HepG2 (cell line): Measurements from ENCODE around the gene CCDC150. TPM values are rescaled to one million over a fixed set of nuclear protein-coding genes. Genes with fewer than 3 reads are reported as not detected.

Source experiments
- ATAC-seq: fragments of 200-7000 bp; cut with Tn5 transposase; 3 replicates; pipeline ENCODE4 v1.9.1; 2020; ENCODE audit warnings: mild to moderate bottlenecking, moderate library complexity
- BruUV-seq: library from RNA; stranded (reverse); fragments of 400-500 nt; replicated peaks from 2 replicates; lab custom pipeline; 2021; lab: Mats Ljungman, UMichigan
- CTCF ChIA-PET: fragments of 300-600 bp; formaldehyde crosslinking; extraction: SDS; loops from one replicate; lab custom pipeline; 2021; ENCODE audit warnings: low total read pairs, inconsistent platforms, low intra/inter-chr PET ratio; lab: Yijun Ruan, JAX
- POLR2A ChIA-PET: fragments of 350-600 bp; sonication (Branson Sonifier 250); formaldehyde crosslinking; loops from one replicate; lab custom pipeline; 2020; ENCODE audit warnings: antibody characterized with exemption, inconsistent platforms; lab: Yijun Ruan, JAX
- DNase-seq: peaks from one replicate; pipeline ENCODE4 v3.0.0-alpha.2; 2015; ENCODE audit warnings: low spot score
- FAIRE-seq: peaks from 3 replicates; lab custom pipeline; 2011; peaks lifted over from hg19 to GRCh38; lab: Jason Lieb, UNC
- H2AFZ ChIP-seq: one replicate; pipeline ENCODE4 v1.6.1; 2011; ENCODE audit warnings: low read length, inconsistent platforms
- H3K27ac ChIP-seq: fragments of 300-600 bp; 3 replicates; pipeline ENCODE4 v1.8.0; 2011; ENCODE audit warnings: mixed run types, mild to moderate bottlenecking, mixed read lengths, low read length, inconsistent platforms; ENCODE audit not compliant: insufficient read depth; ENCODE audit errors: extremely low read length
- H3K27me3 ChIP-seq, 2 experiments: fragments of 200-600 bp in 1 of 2; 2 replicates in 1 of 2; 3 replicates in 1 of 2; pipeline versions ENCODE4 v1.6.0 to v1.8.0; 2011; ENCODE audit warnings: low read length in 2 of 2, mild to moderate bottlenecking in 2 of 2, moderate library complexity in 2 of 2, inconsistent platforms in 1 of 2; ENCODE audit not compliant: insufficient read depth in 2 of 2, control insufficient read depth in 1 of 2
- H3K36me3 ChIP-seq, 2 experiments: fragments of 200-600 bp in 1 of 2; replicated peaks in 1 of 2; 2 replicates in 1 of 2; 3 replicates in 1 of 2; pipeline versions ENCODE4 v1.5.1 to v1.8.0; 2011; ENCODE audit warnings: low read length in 2 of 2, inconsistent platforms in 1 of 2; ENCODE audit not compliant: insufficient read depth in 2 of 2, control insufficient read depth in 1 of 2
- H3K4me1 ChIP-seq: 2 replicates; pipeline ENCODE4 v1.5.1; 2012; ENCODE audit warnings: low read length, inconsistent platforms; ENCODE audit not compliant: insufficient read depth
- H3K4me2 ChIP-seq: 2 replicates; pipeline ENCODE4 v1.6.0; 2011; ENCODE audit warnings: low read depth, low read length, inconsistent platforms
- H3K4me3 ChIP-seq, 3 experiments: fragments of 200-600 bp in 1 of 3; sonication (generic), shearing (Covaris generic) in 1 of 3; replicated peaks in 1 of 3; 2 replicates each; pipeline ENCODE4 v1.5.1; 2011 to 2016; ENCODE audit warnings: low read length in 3 of 3, inconsistent platforms in 2 of 3, low read depth in 2 of 3, mild to moderate bottlenecking in 2 of 3, control low read depth in 1 of 3, mixed read lengths in 1 of 3; ENCODE audit not compliant: insufficient read depth in 1 of 3
- H3K79me2 ChIP-seq: one replicate; pipeline ENCODE4 v1.6.1; 2011; ENCODE audit warnings: low read length, inconsistent platforms; ENCODE audit not compliant: insufficient read depth
- H3K9ac ChIP-seq: 2 replicates; pipeline ENCODE4 v1.6.0; 2011; ENCODE audit warnings: mild to moderate bottlenecking, low read depth, low read length, inconsistent platforms; ENCODE audit not compliant: insufficient read depth
- H3K9me3 ChIP-seq: 2 replicates; pipeline ENCODE4 v1.5.1; 2012; ENCODE audit warnings: mild to moderate bottlenecking, low read length
- H4K20me1 ChIP-seq: 2 replicates; pipeline ENCODE4 v1.6.0; 2011; ENCODE audit warnings: inconsistent platforms, mild to moderate bottlenecking, low read length, moderate library complexity; ENCODE audit not compliant: insufficient read depth
- EED ChIP-seq: sonication (generic); formaldehyde crosslinking; IDR thresholded peaks from 2 replicates; pipeline ENCODE4 v1.5.0; 2020; ENCODE audit warnings: mild to moderate bottlenecking, missing genetic modification reagents
- HOXA3 ChIP-seq: sonication (generic); formaldehyde crosslinking; IDR thresholded peaks from 2 replicates; pipeline ENCODE4 v1.5.0; 2020; ENCODE audit warnings: missing genetic modification reagents
- MAFK ChIP-seq, 2 experiments: IDR thresholded peaks in 1 of 2; conservative IDR thresholded peaks in 1 of 2; 2 replicates each; pipeline ENCODE4 v1.6.1; 2011; ENCODE audit warnings: improper control_type of control experiment in 2 of 2, low read length in 2 of 2
- MBNL3 ChIP-seq: fragments of 250-450 bp; sonication (Bioruptor Pico); conservative IDR thresholded peaks from 2 replicates; pipeline ENCODE4 v1.8.0; 2022; ENCODE audit warnings: mild to moderate bottlenecking, inconsistent platforms
- MED13 ChIP-seq: sonication (generic); formaldehyde crosslinking; IDR thresholded peaks from 2 replicates; pipeline ENCODE4 v1.5.0; 2020; ENCODE audit warnings: missing genetic modification reagents
- PAXIP1 ChIP-seq: sonication (generic); formaldehyde crosslinking; conservative IDR thresholded peaks from 2 replicates; pipeline ENCODE4 v1.4.0; 2020; ENCODE audit warnings: mild to moderate bottlenecking, missing genetic modification reagents, moderate library complexity
- PLRG1 ChIP-seq: fragments of 450-650 bp; conservative IDR thresholded peaks from 2 replicates; pipeline ENCODE4 v1.6.1; 2016
- PRDM15 ChIP-seq: sonication (generic); formaldehyde crosslinking; IDR thresholded peaks from 2 replicates; pipeline ENCODE4 v1.4.0; 2020; ENCODE audit warnings: missing genetic modification reagents
- SCMH1 ChIP-seq: sonication (generic); formaldehyde crosslinking; IDR thresholded peaks from 2 replicates; pipeline ENCODE4 v1.9.0; 2021; ENCODE audit warnings: missing genetic modification reagents, mild to moderate bottlenecking, borderline replicate concordance
- SP5 ChIP-seq: IDR thresholded peaks from 2 replicates; pipeline ENCODE4 v1.6.1; 2016; ENCODE audit warnings: low read depth, borderline replicate concordance
- ZNF446 ChIP-seq: sonication (generic); formaldehyde crosslinking; IDR thresholded peaks from 2 replicates; pipeline ENCODE4 v1.5.0; 2020; ENCODE audit warnings: mild to moderate bottlenecking, missing genetic modification reagents
- ZNF496 ChIP-seq: sonication (generic); formaldehyde crosslinking; IDR thresholded peaks from 2 replicates; pipeline ENCODE4 v1.8.1; 2023; ENCODE audit warnings: mild to moderate bottlenecking, moderate library complexity, missing genetic modification reagents; ENCODE audit not compliant: insufficient replicate concordance
- ZNF609 ChIP-seq: sonication (generic); formaldehyde crosslinking; IDR thresholded peaks from 2 replicates; pipeline ENCODE4 v1.4.0; 2020; ENCODE audit warnings: mild to moderate bottlenecking, missing genetic modification reagents, borderline replicate concordance
- ZNF619 ChIP-seq: sonication (generic); formaldehyde crosslinking; IDR thresholded peaks from 2 replicates; pipeline ENCODE4 v1.4.0; 2020; ENCODE audit warnings: mild to moderate bottlenecking, missing genetic modification reagents
- WGBS: methylation state at CpG from one replicate; pipeline ENCODE4 v1.1.6; 2017; ENCODE audit warnings: low lambda C conversion rate; 5-methylcytosine and 5-hydroxymethylcytosine counted together
- in situ Hi-C: cut with HindIII; loops from 2 replicates; pipeline ENCODE4 v1.10.0; 2017; ENCODE audit warnings: low pct_unique_long_range_greater_than_20kb; ENCODE audit not compliant: extremely low pct_ligation_motif_present
- intact Hi-C: fragments of 100-400 bp; cut with micrococcal nuclease; formaldehyde crosslinking; loops from one replicate; pipeline ENCODE4 v1.10.0; 2022; ENCODE audit not compliant: unreplicated experiment
- polyA plus RNA-seq, 8 experiments: library from polyadenylated mRNA; depleted of rRNA in 3 of 8; stranded (reverse) in 7 of 8; unstranded in 1 of 8; fragments of >200 nt; fragmentation: Illumina TruSeq in 4 of 8; extraction: Trizol in 4 of 8; gene quantifications; 2 replicates each; pipeline versions ENCODE4 v1.2.1 to v1.2.3, GENCODE V29; 2011 to 2016; ENCODE audit warnings: low read depth in 4 of 8, missing spikeins in 1 of 8, mixed read lengths in 1 of 8; ENCODE audit not compliant: insufficient read depth in 1 of 8
- total RNA-seq, 5 experiments: library from RNA; depleted of rRNA; stranded (reverse); fragments of >200 nt; fragmentation: Illumina TruSeq; extraction: Trizol; gene quantifications; 2 replicates each; pipeline ENCODE4 v1.2.3, GENCODE V29; 2016; ENCODE audit warnings: low read depth in 1 of 5

The CCDC150 gene
- total and polyA plus RNA-seq, 2 of the 13 experiments (the other 11 are each of a cell fraction or from before 2014, with no cell fraction given), result 14.9 to 32.6 TPM

GRCh38 chr2:196742685-196743084 lies 103.2 kb downstream of the CCDC150 start:
- FAIRE-seq (no peak), ATAC-seq (no peak), DNase-seq (no peak)
- BruUV-seq, result no TSS peak
- no peak overlapping the region for H3K4me3 ChIP-seq
- H3K4me2 ChIP-seq, result no peak overlapping the region
- no peaks in the 10 kb centered on the region for H3K79me2 ChIP-seq
- peaks cover 2 to 7% of the 10 kb centered on the region in 2 experiments; a peak in 2 of 5 replicates for H3K36me3 ChIP-seq
- no peak overlapping the region for H3K27ac ChIP-seq
- intact Hi-C loops (no loop called here), in situ Hi-C loops (no loop called here)
- H3K4me1 ChIP-seq, result peaks cover 30% of the 10 kb centered on the region
- H3K9me3 ChIP-seq, result no peaks in the 10 kb centered on the region
- no peaks in the 10 kb centered on the region for H3K27me3 ChIP-seq
- H3K9ac ChIP-seq, result no peak overlapping the region
- no peak overlapping the region for H2AFZ ChIP-seq
- WGBS, result 94% methylated on average over 3 of the region's 3 CpGs
- POLR2A ChIA-PET, result no interaction called here
- CTCF ChIA-PET, result no interaction called here
- H4K20me1 ChIP-seq, result no peaks in the 10 kb centered on the region
- TF ChIP-seq MBNL3 (CRISPR knock-in tag), result no peak
- peak in 1 of 2 experiments; percentile 53; a peak in 2 of 4 replicates for TF ChIP-seq MAFK (conservative IDR thresholded peaks at IDR 0.05 in 1 of 2, IDR thresholded peaks at IDR 0.05 in 1 of 2; ENCODE audit: low read length in 2 of 2)
- TF ChIP-seq HOXA3 (CRISPR knock-in tag), result no peak
- no peak for TF ChIP-seq ZNF496
- no peak for TF ChIP-seq ZNF609
- TF ChIP-seq PLRG1, result no peak
- no peak for TF ChIP-seq SP5
- TF ChIP-seq ZNF446 (CRISPR knock-in tag), result no peak
- no peak for TF ChIP-seq EED
- no peak for TF ChIP-seq SCMH1 (CRISPR knock-in tag)
- no peak for TF ChIP-seq PAXIP1 (CRISPR knock-in tag)
- no peak for TF ChIP-seq MED13 (CRISPR knock-in tag)
- TF ChIP-seq PRDM15 (CRISPR knock-in tag), result no peak
- TF ChIP-seq ZNF619 (CRISPR knock-in tag), result no peak
